GM12864 (cell line): ENCODE data around the gene APC2.

Experiments used
- DNase-seq: peaks from one replicate; pipeline ENCODE4 v3.0.0-alpha.2; 2011; ENCODE audit warnings: low read depth
- H3K4me3 ChIP-seq: 2 replicates; pipeline ENCODE4 v1.5.1; 2011; ENCODE audit warnings: mild to moderate bottlenecking, low read depth, low read length, control low read depth
- TF ChIP-seq, protein P1 (sequence below): IDR thresholded peaks from 2 replicates; pipeline ENCODE4 v1.5.1; 2011; ENCODE audit warnings: low read depth, mild to moderate bottlenecking, moderate library complexity, low read length, control low read depth, inconsistent platforms; ENCODE audit errors: missing control alignments

APC2 gene, protein sequence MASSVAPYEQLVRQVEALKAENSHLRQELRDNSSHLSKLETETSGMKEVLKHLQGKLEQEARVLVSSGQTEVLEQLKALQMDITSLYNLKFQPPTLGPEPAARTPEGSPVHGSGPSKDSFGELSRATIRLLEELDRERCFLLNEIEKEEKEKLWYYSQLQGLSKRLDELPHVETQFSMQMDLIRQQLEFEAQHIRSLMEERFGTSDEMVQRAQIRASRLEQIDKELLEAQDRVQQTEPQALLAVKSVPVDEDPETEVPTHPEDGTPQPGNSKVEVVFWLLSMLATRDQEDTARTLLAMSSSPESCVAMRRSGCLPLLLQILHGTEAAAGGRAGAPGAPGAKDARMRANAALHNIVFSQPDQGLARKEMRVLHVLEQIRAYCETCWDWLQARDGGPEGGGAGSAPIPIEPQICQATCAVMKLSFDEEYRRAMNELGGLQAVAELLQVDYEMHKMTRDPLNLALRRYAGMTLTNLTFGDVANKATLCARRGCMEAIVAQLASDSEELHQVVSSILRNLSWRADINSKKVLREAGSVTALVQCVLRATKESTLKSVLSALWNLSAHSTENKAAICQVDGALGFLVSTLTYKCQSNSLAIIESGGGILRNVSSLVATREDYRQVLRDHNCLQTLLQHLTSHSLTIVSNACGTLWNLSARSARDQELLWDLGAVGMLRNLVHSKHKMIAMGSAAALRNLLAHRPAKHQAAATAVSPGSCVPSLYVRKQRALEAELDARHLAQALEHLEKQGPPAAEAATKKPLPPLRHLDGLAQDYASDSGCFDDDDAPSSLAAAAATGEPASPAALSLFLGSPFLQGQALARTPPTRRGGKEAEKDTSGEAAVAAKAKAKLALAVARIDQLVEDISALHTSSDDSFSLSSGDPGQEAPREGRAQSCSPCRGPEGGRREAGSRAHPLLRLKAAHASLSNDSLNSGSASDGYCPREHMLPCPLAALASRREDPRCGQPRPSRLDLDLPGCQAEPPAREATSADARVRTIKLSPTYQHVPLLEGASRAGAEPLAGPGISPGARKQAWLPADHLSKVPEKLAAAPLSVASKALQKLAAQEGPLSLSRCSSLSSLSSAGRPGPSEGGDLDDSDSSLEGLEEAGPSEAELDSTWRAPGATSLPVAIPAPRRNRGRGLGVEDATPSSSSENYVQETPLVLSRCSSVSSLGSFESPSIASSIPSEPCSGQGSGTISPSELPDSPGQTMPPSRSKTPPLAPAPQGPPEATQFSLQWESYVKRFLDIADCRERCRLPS (N-terminal part only)

DNA sequence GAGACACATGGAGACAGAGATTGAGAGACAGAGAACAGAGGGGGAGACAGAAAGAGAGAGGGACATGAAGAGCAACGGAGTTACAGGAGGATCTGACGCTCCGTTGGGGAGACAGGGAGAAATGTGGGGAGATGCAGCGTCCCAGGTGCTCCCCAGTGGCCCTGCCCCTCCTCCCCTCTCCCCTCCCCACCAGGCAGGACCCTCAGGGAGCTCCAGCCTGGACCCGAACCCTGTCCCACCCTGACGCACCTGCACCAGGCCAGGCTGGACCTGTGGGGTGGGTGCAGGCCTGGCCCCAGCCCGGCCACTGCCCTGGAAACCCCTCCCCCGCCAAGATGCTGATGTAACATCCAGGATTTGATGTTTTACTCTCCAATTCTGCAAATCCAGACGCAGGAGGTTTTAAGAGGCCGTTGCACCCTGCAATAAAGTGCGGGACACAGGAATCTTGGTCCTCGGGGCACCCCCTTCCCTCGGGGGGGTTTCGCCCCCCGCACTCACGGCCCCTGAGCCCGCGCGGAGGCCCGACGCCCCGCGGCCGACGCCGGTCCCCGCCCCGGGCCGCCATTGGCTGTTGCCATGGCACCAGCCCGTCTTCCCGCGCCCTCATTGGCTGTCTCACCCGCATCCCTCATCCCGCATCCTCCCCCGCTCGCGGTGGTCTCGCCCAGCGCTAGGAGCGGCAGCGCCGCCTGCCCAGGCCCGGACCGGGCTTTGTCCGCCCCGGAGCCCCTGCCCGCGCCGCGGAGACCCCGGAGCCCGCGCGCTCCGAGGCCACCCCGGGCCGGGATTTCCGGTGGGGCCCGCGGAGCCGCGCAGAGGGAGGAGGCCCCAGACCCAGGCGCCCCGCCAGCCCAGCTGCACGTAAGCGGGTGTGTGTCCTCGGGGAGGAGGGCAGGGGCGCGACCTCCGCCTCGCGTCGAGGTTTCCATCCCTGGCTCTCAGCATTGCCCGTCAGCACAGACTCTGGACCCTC lies at the start of gene APC2:
TSS of gene APC2 (plus strand) at position 655 of the 976 bp plus-strand sequence. CDS start 2,881 bp downstream, outside the sequence.
- TF ChIP-seq, protein P1, sequence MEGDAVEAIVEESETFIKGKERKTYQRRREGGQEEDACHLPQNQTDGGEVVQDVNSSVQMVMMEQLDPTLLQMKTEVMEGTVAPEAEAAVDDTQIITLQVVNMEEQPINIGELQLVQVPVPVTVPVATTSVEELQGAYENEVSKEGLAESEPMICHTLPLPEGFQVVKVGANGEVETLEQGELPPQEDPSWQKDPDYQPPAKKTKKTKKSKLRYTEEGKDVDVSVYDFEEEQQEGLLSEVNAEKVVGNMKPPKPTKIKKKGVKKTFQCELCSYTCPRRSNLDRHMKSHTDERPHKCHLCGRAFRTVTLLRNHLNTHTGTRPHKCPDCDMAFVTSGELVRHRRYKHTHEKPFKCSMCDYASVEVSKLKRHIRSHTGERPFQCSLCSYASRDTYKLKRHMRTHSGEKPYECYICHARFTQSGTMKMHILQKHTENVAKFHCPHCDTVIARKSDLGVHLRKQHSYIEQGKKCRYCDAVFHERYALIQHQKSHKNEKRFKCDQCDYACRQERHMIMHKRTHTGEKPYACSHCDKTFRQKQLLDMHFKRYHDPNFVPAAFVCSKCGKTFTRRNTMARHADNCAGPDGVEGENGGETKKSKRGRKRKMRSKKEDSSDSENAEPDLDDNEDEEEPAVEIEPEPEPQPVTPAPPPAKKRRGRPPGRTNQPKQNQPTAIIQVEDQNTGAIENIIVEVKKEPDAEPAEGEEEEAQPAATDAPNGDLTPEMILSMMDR, result no peak
- DNase-seq, result no peak
- no peak within 1 kb of the TSS for H3K4me3 ChIP-seq

DNA sequence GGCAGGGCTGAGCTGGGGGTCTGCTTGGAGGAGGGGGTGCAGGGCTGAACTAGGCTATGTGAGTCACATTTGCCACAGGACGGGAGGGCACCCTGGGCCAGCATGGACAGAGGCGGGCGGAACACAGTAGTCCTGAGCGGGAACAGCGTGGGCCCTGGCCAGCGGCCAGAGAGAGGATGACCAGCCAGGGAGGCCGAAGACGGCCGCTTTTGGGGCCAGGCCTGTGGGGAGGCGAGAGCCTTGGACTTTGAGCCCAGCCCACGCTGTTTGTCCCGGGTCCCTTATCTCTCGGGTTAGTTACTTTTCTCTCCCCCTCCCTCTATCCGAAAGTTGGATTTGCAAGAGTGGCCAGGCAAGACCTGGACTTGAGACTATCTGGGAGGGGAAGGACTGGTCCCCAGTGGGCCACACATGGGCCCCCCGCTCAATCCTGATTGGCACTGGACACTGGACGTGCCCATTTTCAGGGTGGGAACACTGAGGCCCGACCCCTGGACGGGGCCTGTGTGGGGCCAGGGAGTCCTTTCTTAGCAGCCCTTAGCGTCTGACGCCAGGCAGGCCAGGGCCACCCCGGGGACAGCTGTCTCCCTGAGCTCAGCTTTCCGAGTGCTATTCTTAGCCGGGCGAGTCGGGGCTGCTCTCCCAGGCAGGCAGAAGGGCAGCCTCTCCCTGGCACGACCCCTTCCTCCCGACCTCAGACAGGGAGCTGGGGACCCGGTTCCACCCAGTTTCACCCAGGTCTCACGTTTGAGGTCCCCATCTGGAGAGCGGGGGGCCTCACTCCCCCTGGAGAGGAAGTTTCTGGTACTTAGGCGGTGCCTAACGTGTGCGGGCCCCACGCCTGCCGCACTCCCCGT lies 49.4 kb upstream of the APC2 start:
- no peak for DNase-seq
- H3K4me3 ChIP-seq, result peak overlapping the region; percentile 58
- TF ChIP-seq, protein P1, result no peak

DNA sequence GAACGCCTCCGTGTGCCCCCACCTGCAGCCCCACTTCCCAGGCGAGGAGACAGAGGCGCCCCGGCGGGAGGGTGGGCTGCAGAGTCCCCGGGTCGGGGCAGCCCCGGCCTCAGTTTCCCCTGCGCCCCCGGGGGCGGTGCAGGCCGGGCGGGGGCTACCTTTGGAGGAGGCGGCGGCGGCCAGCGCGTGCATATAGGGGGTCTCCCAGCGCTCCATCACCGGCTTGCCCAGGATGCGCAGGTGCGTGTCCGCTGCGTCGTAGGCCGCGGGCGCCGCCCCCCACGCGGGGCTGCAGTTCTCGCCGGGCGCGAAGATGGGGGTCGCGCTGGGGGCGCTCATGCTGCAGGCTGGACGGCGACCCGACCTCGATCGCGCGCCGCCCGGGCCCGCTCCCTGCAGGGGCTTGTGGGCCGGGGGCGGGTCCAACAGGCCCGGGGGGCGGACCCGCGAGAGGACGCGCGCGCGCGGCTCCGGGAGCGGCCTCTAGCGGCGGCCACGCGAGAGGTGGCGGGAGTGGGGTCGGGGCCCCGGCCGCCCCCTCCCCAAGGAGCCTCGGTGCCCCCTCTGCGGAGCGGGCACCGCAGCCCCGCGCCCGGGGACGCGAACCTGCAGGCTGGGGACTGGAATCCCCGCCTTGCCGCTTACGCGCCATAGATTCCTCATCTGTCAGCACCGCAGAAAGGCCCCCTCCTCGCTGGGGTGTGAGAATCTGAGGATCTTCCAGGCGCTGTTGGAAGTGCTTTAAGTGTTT lies 48.6 kb upstream of the APC2 start, which contains the start of gene GAMT:
TSS of gene GAMT (minus strand) at position 405 of the 751 bp plus-strand sequence. CDS start at position 339, 66 bp downstream.
- TF ChIP-seq, protein P1, result peak; percentile 35
- DNase-seq, result no peak
- H3K4me3 ChIP-seq, result peak within 1 kb of the TSS; percentile 58

DNA sequence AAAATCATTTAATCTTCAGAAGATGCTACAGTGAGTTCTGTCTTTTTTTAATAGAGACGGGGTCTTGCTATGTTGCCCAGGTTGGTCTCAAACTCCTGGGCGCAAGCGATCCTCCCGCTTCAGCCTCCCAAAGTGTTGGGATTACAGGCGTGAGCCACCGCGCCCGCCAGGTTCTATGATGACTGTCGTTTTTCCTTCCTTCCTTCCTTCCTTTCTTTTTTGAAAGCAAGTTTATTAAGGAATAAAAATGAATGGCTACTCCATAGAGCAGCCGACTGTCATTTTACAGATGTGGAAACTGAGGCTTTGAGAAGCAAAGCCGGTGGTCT lies 48.1 kb upstream of the APC2 start:
- H3K4me3 ChIP-seq, result peak overlapping the region; percentile 58; the same call in 1 of the 2 replicates
- TF ChIP-seq, protein P1, result no peak
- no peak for DNase-seq

DNA sequence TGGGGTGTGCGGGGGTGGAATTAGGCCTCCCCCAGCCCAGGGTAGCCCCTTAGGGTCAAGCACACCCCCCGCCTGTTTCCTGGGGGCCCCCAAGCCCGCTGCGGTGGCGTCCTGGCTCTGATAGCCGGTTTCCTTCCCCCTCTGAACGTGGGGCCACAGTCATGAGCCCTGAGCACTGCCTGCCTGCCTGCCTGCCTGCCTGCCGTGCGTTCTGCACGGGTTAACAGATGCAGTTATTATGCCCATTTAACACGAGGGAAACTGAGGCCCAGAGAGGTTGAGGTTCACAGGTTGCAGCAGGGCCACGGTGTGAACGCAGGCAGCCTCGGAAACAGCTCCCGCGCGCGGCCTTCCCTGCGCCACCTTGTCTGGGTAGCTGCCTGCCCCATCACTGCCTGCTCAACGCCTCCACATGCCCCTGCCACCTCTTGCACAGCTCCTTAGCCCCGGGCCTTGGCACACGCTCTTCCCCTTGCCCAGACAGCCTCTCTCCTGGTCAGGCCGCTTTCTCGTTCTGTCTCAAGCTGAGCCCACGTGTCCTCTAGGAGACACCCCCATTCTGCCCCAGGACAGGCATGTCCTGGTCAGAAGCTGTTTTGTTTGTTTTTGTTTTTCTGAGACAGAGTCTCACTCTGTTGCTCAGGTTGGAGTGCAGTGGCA lies 47.4 kb upstream of the APC2 start:
- TF ChIP-seq, protein P1, result no peak
- H3K4me3 ChIP-seq, result no peak overlapping the region

More for the DNA sequence above, 47.4 kb upstream of the APC2 start:
- DNase-seq, result no peak
